A549 (cell line): ENCODE data around the gene MMP14. TPM values are rescaled to one million over a fixed set of nuclear protein-coding genes. Genes with fewer than 3 reads are reported as not detected.

ENCODE experiments used
- ATAC-seq, 2 experiments: fragments of 200-7000 bp in 1 of 2; fragments of >200 bp in 1 of 2; cut with Nextera tagmentation in 1 of 2; cut with Tn5 transposase in 1 of 2; 3 replicates each; pipeline versions ENCODE4 v1.8.0 to v1.9.1; 2018 to 2020; ENCODE audit warnings: mild to moderate bottlenecking in 1 of 2, moderate library complexity in 1 of 2
- CTCF ChIA-PET: fragments of 300-600 bp; sonication (Branson Sonifier 250); formaldehyde crosslinking; extraction: SDS; loops from one replicate; lab custom pipeline; 2021; ENCODE audit warnings: antibody characterized with exemption, inconsistent platforms; lab: Yijun Ruan, JAX
- POLR2A ChIA-PET: fragments of 350-600 bp; formaldehyde crosslinking; extraction: SDS; loops from one replicate; lab custom pipeline; 2021; ENCODE audit warnings: antibody characterized with exemption, inconsistent platforms; lab: Yijun Ruan, JAX
- DNase-seq, 2 experiments: peaks; one replicate each; pipeline versions ENCODE4 v3.0.0 to v3.0.0-alpha.2; 2011 to 2016; ENCODE audit warnings: low read depth in 1 of 2, low spot score in 1 of 2
- FAIRE-seq: peaks from 2 replicates; lab custom pipeline; 2011; peaks lifted over from hg19 to GRCh38; lab: Jason Lieb, UNC
- H3K27ac ChIP-seq, 2 experiments: fragments of >200 bp; sonication (Bioruptor Twin); formaldehyde crosslinking; 3 replicates each; pipeline ENCODE4 v1.5.1; 2016 to 2017
- H3K4me1 ChIP-seq: fragments of >200 bp; sonication (Bioruptor Twin); formaldehyde crosslinking; 3 replicates; pipeline ENCODE4 v1.6.1; 2016
- H3K4me2 ChIP-seq: fragments of >200 bp; sonication (Bioruptor Twin); formaldehyde crosslinking; 3 replicates; pipeline ENCODE4 v1.6.1; 2016
- H3K4me3 ChIP-seq: fragments of >200 bp; sonication (Bioruptor Twin); formaldehyde crosslinking; 3 replicates; pipeline ENCODE4 v1.5.1; 2016
- H3K9me3 ChIP-seq: fragments of >200 bp; sonication (Bioruptor Twin); formaldehyde crosslinking; 3 replicates; pipeline ENCODE4 v1.6.1; 2016
- JUNB ChIP-seq: fragments of >200 bp; sonication (Bioruptor Twin); formaldehyde crosslinking; IDR thresholded peaks from 2 replicates; pipeline ENCODE4 v1.6.1; 2016
- MAFK ChIP-seq: fragments of 450-650 bp; IDR thresholded peaks from 2 replicates; pipeline ENCODE4 v1.6.1; 2014; ENCODE audit not compliant: partially characterized antibody
- MAZ ChIP-seq: fragments of 150-350 bp; IDR thresholded peaks from 2 replicates; pipeline ENCODE4 v1.6.1; 2014; ENCODE audit warnings: antibody characterized with exemption, low read depth, low read length, borderline replicate concordance
- MYC ChIP-seq: IDR thresholded peaks from 2 replicates; pipeline ENCODE4 v1.6.1; 2012; ENCODE audit warnings: mild to moderate bottlenecking, inconsistent platforms, low read length, improper control_type of control experiment, borderline replicate concordance
- NFE2L2 ChIP-seq: fragments of 150-350 bp; conservative IDR thresholded peaks from 2 replicates; pipeline ENCODE4 v1.6.1; 2014; ENCODE audit warnings: low read length
- NR3C1 ChIP-seq: fragments of >200 bp; sonication (Bioruptor Twin); formaldehyde crosslinking; IDR thresholded peaks from 3 replicates; pipeline ENCODE4 v1.6.1; 2017
- PHF8 ChIP-seq: fragments of 200-600 bp; sonication (generic); IDR thresholded peaks from 2 replicates; pipeline ENCODE4 v1.6.1; 2016; ENCODE audit warnings: low read depth, mild to moderate bottlenecking, antibody characterized with exemption, moderate library complexity, borderline replicate concordance
- RARB ChIP-seq: fragments of 250-450 bp; sonication (Bioruptor Pico); IDR thresholded peaks from 2 replicates; pipeline ENCODE4 v1.8.0; 2021; ENCODE audit warnings: mild to moderate bottlenecking, moderate library complexity
- RCOR1 ChIP-seq: fragments of 150-350 bp; IDR thresholded peaks from 2 replicates; pipeline ENCODE4 v1.6.1; 2014; ENCODE audit warnings: antibody characterized with exemption, low read length, low read depth
- RFX5 ChIP-seq: fragments of 450-650 bp; IDR thresholded peaks from 2 replicates; pipeline ENCODE4 v1.7.1; 2014; ENCODE audit warnings: antibody characterized with exemption, mild to moderate bottlenecking, moderate library complexity
- RNF2 ChIP-seq: fragments of 200-600 bp; sonication (generic); IDR thresholded peaks from 2 replicates; pipeline ENCODE4 v1.6.1; 2016; ENCODE audit warnings: low read depth, mild to moderate bottlenecking, antibody characterized with exemption, moderate library complexity, borderline replicate concordance
- SMC3 ChIP-seq: fragments of >200 bp; sonication (Bioruptor Twin); formaldehyde crosslinking; IDR thresholded peaks from 3 replicates; pipeline ENCODE4 v1.6.1; 2018; ENCODE audit warnings: inconsistent platforms
- TP53 ChIP-seq: fragments of 250-450 bp; sonication (Bioruptor Pico); IDR thresholded peaks from 2 replicates; pipeline ENCODE4 v1.5.0; 2021; ENCODE audit warnings: mild to moderate bottlenecking, moderate library complexity
- USF2 ChIP-seq: fragments of 450-650 bp; IDR thresholded peaks from 2 replicates; pipeline ENCODE4 v1.6.1; 2014; ENCODE audit warnings: antibody characterized with exemption
- ZFP36 ChIP-seq: fragments of 450-650 bp; IDR thresholded peaks from 2 replicates; pipeline ENCODE4 v1.6.1; 2014; ENCODE audit warnings: borderline replicate concordance; ENCODE audit not compliant: partially characterized antibody
- WGBS: methylation state at CpG from one replicate; pipeline ENCODE4 v1.1.6; 2017; ENCODE audit errors: missing lambda C conversion rate; 5-methylcytosine and 5-hydroxymethylcytosine counted together
- polyA plus RNA-seq, 4 experiments: library from polyadenylated mRNA; depleted of rRNA in 3 of 4; stranded (reverse); fragments of >200 nt; fragmentation: RNase III in 1 of 4; extraction: RNeasy Plus Mini Kit Qiagen cat#74134 plus additional on column Dnase treatment in 1 of 4; gene quantifications; 2 replicates in 3 of 4; 3 replicates in 1 of 4; pipeline ENCODE4 v1.2.3, GENCODE V29; 2011 to 2017
- TF ChIP-seq, protein P1 (sequence below): fragments of 250-450 bp; sonication (Bioruptor Pico); IDR thresholded peaks from 2 replicates; pipeline ENCODE4 v1.5.0; 2021; ENCODE audit warnings: mild to moderate bottlenecking, moderate library complexity, borderline replicate concordance
- TF ChIP-seq, protein P2 (sequence below): IDR thresholded peaks from 2 replicates; pipeline ENCODE4 v1.6.1; 2012

Gene MMP14
- polyA plus RNA-seq, 2 of the 4 experiments (the other 2 are of a cell fraction): 1.5 to 1.9 TPM

- ChIA-PET CTCF (interaction anchor here (1.6 kb wide), 1 partner anchor 228 kb away, joined by 3 read pairs; no protein-coding TSS in a partner anchor), POLR2A (no interaction called here)
- ATAC-seq: 0 out of 6 replicates have a peak, but pooled peaks of 1 of the 2 experiments have one; percentile 24
- Histone ChIP-seq H3K4me1 (peaks cover 18% of the 10 kb centered on the region), H3K9me3 (no peaks in the 10 kb centered on the region), H3K27ac (no peak overlapping the region), H3K4me3 (no peak overlapping the region), H3K4me2 (no peak overlapping the region)
- FAIRE-seq: no peak
- 28% methylated on average over 2 of the region's 2 CpGs for WGBS
- DNase-seq: no peak
- TF ChIP-seq RFX5 (no peak), RNF2 (no peak), NR3C1 (no peak), TP53 (CRISPR knock-in tag) (no peak), ZFP36 (no peak), NFE2L2 (no peak), MYC (no peak)
- TF ChIP-seq, protein P1, sequence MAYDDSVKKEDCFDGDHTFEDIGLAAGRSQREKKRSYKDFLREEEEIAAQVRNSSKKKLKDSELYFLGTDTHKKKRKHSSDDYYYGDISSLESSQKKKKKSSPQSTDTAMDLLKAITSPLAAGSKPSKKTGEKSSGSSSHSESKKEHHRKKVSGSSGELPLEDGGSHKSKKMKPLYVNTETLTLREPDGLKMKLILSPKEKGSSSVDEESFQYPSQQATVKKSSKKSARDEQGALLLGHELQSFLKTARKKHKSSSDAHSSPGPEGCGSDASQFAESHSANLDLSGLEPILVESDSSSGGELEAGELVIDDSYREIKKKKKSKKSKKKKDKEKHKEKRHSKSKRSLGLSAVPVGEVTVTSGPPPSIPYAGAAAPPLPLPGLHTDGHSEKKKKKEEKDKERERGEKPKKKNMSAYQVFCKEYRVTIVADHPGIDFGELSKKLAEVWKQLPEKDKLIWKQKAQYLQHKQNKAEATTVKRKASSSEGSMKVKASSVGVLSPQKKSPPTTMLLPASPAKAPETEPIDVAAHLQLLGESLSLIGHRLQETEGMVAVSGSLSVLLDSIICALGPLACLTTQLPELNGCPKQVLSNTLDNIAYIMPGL (CRISPR knock-in tag): no peak
Measured at GRCh38 chr14:22798528-22798927, 37.9 kb upstream of the MMP14 start.

- no peaks in the 10 kb centered on the region for H3K9me3 ChIP-seq
- FAIRE-seq (no peak), DNase-seq (no peak), ATAC-seq (no peak)
- H3K4me3 ChIP-seq: no peak overlapping the region
- ChIA-PET POLR2A (no interaction called here), CTCF (interaction anchor here (2.5 kb wide), 1 partner anchor 53 kb away, joined by 5 read pairs; no protein-coding TSS in a partner anchor)
- no peak overlapping the region for H3K27ac ChIP-seq
- 82% methylated on average over 10 of the region's 10 CpGs for WGBS
- no peak for TF ChIP-seq ZFP36
- TF ChIP-seq MAZ: no peak
- TF ChIP-seq RARB: no peak
- TF ChIP-seq, protein P2, sequence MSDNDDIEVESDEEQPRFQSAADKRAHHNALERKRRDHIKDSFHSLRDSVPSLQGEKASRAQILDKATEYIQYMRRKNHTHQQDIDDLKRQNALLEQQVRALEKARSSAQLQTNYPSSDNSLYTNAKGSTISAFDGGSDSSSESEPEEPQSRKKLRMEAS: no peak
- no peak for TF ChIP-seq PHF8
- TF ChIP-seq MAFK: no peak
- H3K4me1 ChIP-seq: peaks cover 18% of the 10 kb centered on the region
- no peak overlapping the region for H3K4me2 ChIP-seq
Measured at GRCh38 chr14:22800346-22800745, 36.0 kb upstream of the MMP14 start.

- Histone ChIP-seq H3K27ac (no peak overlapping the region), H3K4me1 (peaks cover 9% of the 10 kb centered on the region), H3K4me3 (no peak overlapping the region), H3K9me3 (no peaks in the 10 kb centered on the region), H3K4me2 (no peak overlapping the region)
- 77% methylated on average over 8 of the region's 8 CpGs for WGBS
- no peak for FAIRE-seq
- DNase-seq: no peak
- TF ChIP-seq JUNB: no peak
- CTCF ChIA-PET: interaction anchor here (0.7 to 2.5 kb wide), 6 partner anchors 11 to 71 kb away, joined by 3 to 5 read pairs (median 3); no protein-coding TSS in a partner anchor
- POLR2A ChIA-PET: no interaction called here
- no peak for ATAC-seq
Measured at GRCh38 chr14:22801716-22802115, 34.7 kb upstream of the MMP14 start.

GRCh38 chr14:22802860-22803686, 33.3 kb upstream of the MMP14 start:
- CTCF ChIA-PET: interaction anchor here (1.2 to 2.5 kb wide), 3 partner anchors 20 to 50 kb away, joined by 3 to 5 read pairs (median 4); no protein-coding TSS in a partner anchor
- ATAC-seq: no peak
- Histone ChIP-seq H3K4me2 (no peak overlapping the region), H3K4me3 (no peak overlapping the region), H3K4me1 (peaks cover 11% of the 10 kb centered on the region), H3K27ac (no peak overlapping the region), H3K9me3 (no peaks in the 10 kb centered on the region)
- no peak for DNase-seq
- 73% methylated on average over 12 of the region's 12 CpGs for WGBS
- FAIRE-seq: no peak
- POLR2A ChIA-PET: no interaction called here
- no peak for TF ChIP-seq SMC3
- TF ChIP-seq NFE2L2: no peak
- no peak for TF ChIP-seq TP53 (CRISPR knock-in tag)
- TF ChIP-seq USF2: no peak
- TF ChIP-seq MYC: no peak
- no peak for TF ChIP-seq RCOR1
- TF ChIP-seq, all 56 proteins: peak for 0
